Vagina (tissue), 2 donors: ENCODE data around the gene OR4F15. TPM values are rescaled to one million over a fixed set of nuclear protein-coding genes. Genes with fewer than 3 reads are reported as not detected.
"Not testable (repeated sequence)": the region's sequence is repeated elsewhere in the genome, so short reads cannot be mapped to it uniquely, and the experiment has no call there.

Source experiments
- DNase-seq, 2 donors: peaks; one replicate each; pipeline ENCODE4 v3.0.0-alpha.2; 2017; ENCODE audit errors: extremely low spot score in 2 of 2
- H3K27ac ChIP-seq: fragments of 200-600 bp; sonication (generic); one replicate; pipeline ENCODE4 v1.5.1; 2019
- H3K27me3 ChIP-seq: fragments of 200-600 bp; sonication (generic); one replicate; pipeline ENCODE4 v1.5.1; 2019
- H3K36me3 ChIP-seq, 2 donors: fragments of 200-600 bp; sonication (generic); one replicate each; pipeline ENCODE4 v1.5.1; 2017 to 2019
- H3K4me1 ChIP-seq: fragments of 200-600 bp; sonication (generic); one replicate; pipeline ENCODE4 v1.5.1; 2019
- H3K4me3 ChIP-seq, 2 donors: fragments of 200-600 bp; sonication (generic); 1 replicate in 1 of 2; 2 replicates in 1 of 2; pipeline ENCODE4 v1.5.1; 2016 to 2019
- H3K9me3 ChIP-seq: fragments of 200-600 bp; sonication (generic); one replicate; pipeline ENCODE4 v1.5.1; 2019
- POLR2A ChIP-seq, 2 donors: fragments of 450-650 bp; IDR thresholded peaks; one replicate each; pipeline ENCODE4 v1.6.1; 2017; ENCODE audit warnings: antibody characterized with exemption in 2 of 2, mild to moderate bottlenecking in 2 of 2, moderate library complexity in 2 of 2
- POLR2AphosphoS5 ChIP-seq, 2 donors: sonication (generic); formaldehyde crosslinking; IDR thresholded peaks; one replicate each; pipeline ENCODE4 v1.9.0; 2017; ENCODE audit warnings: antibody characterized with exemption in 2 of 2, mild to moderate bottlenecking in 2 of 2, low read depth in 1 of 2; ENCODE audit not compliant: insufficient read depth in 1 of 2
- intact Hi-C: fragments of 100-400 bp; cut with DNase I; formaldehyde crosslinking; loops from one replicate; pipeline ENCODE4 v1.15.1; 2023
- total RNA-seq: library from RNA; depleted of rRNA; stranded (reverse); fragments of >200 nt; gene quantifications from one replicate; pipeline ENCODE4 v1.2.3, GENCODE V29; 2016
- TF ChIP-seq, protein P1 (sequence below), 3 experiments: fragments of 450-650 bp in 2 of 3; fragments of 200-600 bp in 1 of 3; sonication (generic) in 1 of 3; IDR thresholded peaks; one replicate each; pipeline ENCODE4 v1.5.1; 2017 to 2019; ENCODE audit warnings: antibody characterized with exemption in 3 of 3, mild to moderate bottlenecking in 2 of 3, moderate library complexity in 2 of 3

OR4F15 gene
- total RNA-seq, 1 donor from 2014 or later, result not detected

DNA sequence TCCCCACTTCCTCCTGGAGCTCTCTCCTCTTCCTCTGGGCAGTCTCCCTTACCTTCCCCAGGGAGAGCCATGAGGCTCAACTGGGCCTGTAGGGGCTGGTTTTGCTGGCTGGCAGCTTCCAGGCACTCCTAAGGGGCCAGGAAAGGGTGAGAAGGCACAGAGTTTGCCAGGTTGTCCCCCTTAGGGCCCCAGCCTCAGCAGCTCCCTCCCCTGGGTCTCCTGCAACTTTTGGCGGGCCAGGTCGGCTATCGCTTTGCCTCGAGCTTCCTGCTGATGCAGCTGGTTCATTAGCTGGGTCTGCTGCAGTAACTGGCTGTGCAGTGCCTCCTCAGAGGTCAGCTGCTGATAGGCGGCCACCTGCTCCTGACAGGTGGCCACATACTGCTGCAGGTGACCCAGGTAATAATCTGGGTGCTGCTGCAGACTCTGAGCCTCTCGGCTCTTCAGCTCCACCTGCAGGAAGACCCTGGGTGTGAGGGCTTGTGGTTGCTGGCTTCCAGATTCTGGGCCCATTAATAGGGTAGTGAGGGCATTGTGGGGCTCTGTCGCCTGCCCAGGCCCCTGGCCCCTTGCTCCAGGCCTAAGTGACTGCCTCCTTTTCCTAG lies 38.4 kb upstream of the OR4F15 start:
- Histone ChIP-seq H3K27ac (no peak overlapping the region), H3K9me3 (no peaks in the 10 kb centered on the region), H3K4me3 (no peak overlapping the region), H3K4me1 (no peaks in the 10 kb centered on the region), H3K36me3 (no peaks in the 10 kb centered on the region), H3K27me3 (no peaks in the 10 kb centered on the region)
- intact Hi-C loops, result no loop called here
- no peak for DNase-seq
- TF ChIP-seq, protein P1, sequence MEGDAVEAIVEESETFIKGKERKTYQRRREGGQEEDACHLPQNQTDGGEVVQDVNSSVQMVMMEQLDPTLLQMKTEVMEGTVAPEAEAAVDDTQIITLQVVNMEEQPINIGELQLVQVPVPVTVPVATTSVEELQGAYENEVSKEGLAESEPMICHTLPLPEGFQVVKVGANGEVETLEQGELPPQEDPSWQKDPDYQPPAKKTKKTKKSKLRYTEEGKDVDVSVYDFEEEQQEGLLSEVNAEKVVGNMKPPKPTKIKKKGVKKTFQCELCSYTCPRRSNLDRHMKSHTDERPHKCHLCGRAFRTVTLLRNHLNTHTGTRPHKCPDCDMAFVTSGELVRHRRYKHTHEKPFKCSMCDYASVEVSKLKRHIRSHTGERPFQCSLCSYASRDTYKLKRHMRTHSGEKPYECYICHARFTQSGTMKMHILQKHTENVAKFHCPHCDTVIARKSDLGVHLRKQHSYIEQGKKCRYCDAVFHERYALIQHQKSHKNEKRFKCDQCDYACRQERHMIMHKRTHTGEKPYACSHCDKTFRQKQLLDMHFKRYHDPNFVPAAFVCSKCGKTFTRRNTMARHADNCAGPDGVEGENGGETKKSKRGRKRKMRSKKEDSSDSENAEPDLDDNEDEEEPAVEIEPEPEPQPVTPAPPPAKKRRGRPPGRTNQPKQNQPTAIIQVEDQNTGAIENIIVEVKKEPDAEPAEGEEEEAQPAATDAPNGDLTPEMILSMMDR (IDR thresholded peaks at IDR 0.05), result no peak
- TF ChIP-seq POLR2A (IDR thresholded peaks at IDR 0.05) (no peak), POLR2AphosphoS5 (IDR thresholded peaks at IDR 0.05; ENCODE audit: insufficient read depth in 1 of 2, low read depth in 1 of 2) (no peak)

DNA sequence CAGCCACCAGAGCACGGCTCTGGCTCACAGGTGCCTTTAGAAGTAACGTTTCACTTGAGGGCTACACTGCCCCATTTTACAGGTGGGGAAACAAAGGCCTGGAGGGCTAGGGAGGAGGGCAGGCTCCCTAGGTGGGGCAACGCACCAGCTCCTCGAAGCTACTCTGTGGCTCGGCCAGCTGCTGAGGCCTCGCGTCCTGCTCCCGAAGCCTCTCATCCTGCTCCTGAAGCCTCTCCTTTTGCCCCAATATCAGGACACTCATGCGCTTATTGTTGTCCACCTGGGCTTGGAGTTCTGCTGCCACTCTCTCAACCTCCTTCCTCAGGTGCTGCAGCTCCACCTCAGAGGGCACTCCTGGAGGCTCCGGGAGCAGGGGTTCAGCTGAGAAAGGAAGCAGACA lies 36.9 kb upstream of the OR4F15 start:
- H3K4me1 ChIP-seq, result no peaks in the 10 kb centered on the region
- no peaks in the 10 kb centered on the region for H3K36me3 ChIP-seq
- no peak for DNase-seq
- H3K27me3 ChIP-seq, result no peaks in the 10 kb centered on the region
- H3K4me3 ChIP-seq, result no peak overlapping the region
- H3K9me3 ChIP-seq, result no peaks in the 10 kb centered on the region
- TF ChIP-seq, protein P1 (IDR thresholded peaks at IDR 0.05), result no peak
- TF ChIP-seq POLR2AphosphoS5 (IDR thresholded peaks at IDR 0.05; ENCODE audit: insufficient read depth in 1 of 2, low read depth in 1 of 2), result no peak
- intact Hi-C loops, result no loop called here
- H3K27ac ChIP-seq, result no peak overlapping the region

DNA sequence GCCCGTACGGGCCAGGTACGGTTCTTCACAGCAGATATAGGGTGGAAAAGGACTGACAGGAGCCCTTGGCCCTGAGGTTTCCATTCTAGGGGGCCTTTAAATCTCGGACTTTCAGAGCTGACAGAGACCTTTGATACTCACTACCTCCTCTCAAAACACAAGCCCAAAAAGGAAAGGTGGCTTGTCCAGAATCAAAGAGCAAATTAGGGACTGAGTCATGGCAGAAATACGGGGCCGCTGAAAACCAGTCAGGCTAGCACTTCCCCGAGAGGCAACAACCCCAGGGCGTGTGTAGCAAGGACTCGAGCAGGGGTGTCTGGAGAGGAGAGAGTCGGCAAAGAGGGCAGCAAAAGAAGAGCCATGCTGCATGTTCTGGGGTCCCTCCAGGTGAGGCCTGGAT lies 33.4 kb upstream of the OR4F15 start:
- not testable (repeated sequence) for H3K4me1 ChIP-seq, DNase-seq, H3K9me3 ChIP-seq

DNA sequence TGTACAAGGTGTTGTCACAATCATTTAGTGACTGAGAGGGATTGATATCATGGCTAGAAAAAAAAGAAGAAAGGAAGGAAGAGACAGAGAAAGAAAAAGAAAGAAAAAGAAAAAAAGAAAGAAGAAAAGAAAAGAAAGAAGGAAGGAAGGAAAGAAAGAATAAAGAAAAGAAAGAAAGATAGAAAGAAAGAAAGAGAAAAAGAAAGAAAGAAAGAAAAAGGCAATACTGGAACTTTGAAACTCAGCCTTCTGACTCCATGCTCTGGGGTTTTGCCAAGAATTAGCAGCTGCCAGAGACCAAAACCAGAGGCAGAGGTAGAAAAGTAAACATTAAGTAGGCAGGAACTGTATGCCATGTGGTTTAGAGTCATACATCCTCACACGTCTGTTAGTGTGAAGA lies 31.8 kb upstream of the OR4F15 start:
- intact Hi-C loops, H3K9me3 ChIP-seq, H3K36me3 ChIP-seq, H3K4me1 ChIP-seq, H3K4me3 ChIP-seq, H3K27me3 ChIP-seq, H3K27ac ChIP-seq, DNase-seq: not testable (repeated sequence)

More for the DNA sequence above, 33.4 kb upstream of the OR4F15 start:
- H3K27me3 ChIP-seq, H3K27ac ChIP-seq, intact Hi-C loops, H3K36me3 ChIP-seq, H3K4me3 ChIP-seq: not testable (repeated sequence)

DNA sequence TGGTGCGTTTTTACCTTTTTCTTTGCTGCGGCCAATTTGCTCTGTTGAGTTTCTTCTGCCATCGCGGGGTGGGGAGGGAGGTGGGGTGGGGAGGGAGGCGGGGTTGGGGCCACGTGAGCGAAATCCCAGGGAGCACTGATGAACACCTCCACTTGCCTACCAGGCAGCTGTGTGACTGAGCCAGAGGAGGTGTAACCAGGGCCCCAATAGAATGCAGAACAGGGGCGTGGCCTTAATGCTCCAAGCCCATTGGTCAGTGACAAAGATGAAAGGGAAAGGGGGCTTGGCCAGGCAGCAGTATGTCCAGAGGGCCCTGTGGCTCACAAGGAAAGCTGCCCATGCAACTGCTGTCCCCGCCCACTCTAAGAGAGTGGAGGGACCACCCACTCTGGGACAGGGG lies 30.1 kb upstream of the OR4F15 start:
- Histone ChIP-seq H3K4me1 (no peaks in the 10 kb centered on the region), H3K27me3 (no peaks in the 10 kb centered on the region), H3K36me3 (no peaks in the 10 kb centered on the region), H3K9me3 (no peaks in the 10 kb centered on the region), H3K4me3 (no peak overlapping the region), H3K27ac (no peak overlapping the region)
- DNase-seq, result no peak
- intact Hi-C loops, result no loop called here
- no peak for TF ChIP-seq POLR2AphosphoS5 (IDR thresholded peaks at IDR 0.05; ENCODE audit: insufficient read depth in 1 of 2, low read depth in 1 of 2)
- TF ChIP-seq, protein P1 (IDR thresholded peaks at IDR 0.05), result no peak
- TF ChIP-seq POLR2A (IDR thresholded peaks at IDR 0.05), result no peak

DNA sequence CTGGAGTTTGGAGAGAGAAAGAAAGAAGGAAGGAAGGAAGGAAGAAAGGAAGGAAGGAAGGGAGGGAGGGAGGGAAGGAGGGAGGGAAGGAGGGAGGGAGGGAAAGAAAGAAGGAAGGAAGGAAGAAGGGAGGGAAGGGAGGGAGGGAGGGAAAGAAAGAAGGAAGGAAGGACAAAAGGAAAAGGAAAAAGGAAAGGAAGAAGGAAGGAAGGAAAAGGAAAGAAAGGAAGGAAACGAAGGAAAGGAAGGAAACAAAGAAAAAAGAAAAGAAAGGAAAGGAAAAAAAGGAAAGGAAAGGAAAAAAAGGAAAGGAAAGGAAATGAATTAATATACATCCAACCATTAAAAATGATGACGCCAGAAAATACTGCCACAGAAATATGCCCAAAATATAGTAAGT lies 27.4 kb upstream of the OR4F15 start:
- no peaks in the 10 kb centered on the region for H3K36me3 ChIP-seq
- H3K4me3 ChIP-seq, result no peak overlapping the region
- H3K4me1 ChIP-seq, result no peaks in the 10 kb centered on the region
- TF ChIP-seq, protein P1 (IDR thresholded peaks at IDR 0.05), result no peak
- TF ChIP-seq POLR2AphosphoS5 (IDR thresholded peaks at IDR 0.05; ENCODE audit: insufficient read depth in 1 of 2, low read depth in 1 of 2), result no peak
- no peak for TF ChIP-seq POLR2A (IDR thresholded peaks at IDR 0.05)
- intact Hi-C loops, result no loop called here
- DNase-seq, result no peak
- H3K27ac ChIP-seq, result no peak overlapping the region
- no peaks in the 10 kb centered on the region for H3K9me3 ChIP-seq
- no peaks in the 10 kb centered on the region for H3K27me3 ChIP-seq

DNA sequence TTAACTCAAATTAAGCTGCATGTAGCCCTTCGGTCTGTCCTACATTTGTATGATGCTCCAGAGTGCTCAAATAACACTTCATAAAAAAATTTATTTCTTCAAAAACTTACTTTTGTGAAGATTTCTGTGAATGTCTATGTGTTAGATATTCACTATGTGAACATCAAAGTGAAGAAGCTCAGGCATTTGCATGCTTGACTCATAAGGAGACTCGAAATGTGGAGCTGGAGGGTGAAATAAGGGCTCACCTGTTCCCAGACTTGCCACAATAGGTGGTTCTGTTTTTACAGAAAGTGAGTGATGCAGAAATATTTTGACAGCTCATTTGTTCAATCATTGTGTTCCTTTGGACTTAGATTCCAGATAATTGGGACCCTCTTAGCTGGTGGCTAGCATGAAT lies 25.6 kb upstream of the OR4F15 start:
- H3K36me3 ChIP-seq, intact Hi-C loops: not testable (repeated sequence)

DNA sequence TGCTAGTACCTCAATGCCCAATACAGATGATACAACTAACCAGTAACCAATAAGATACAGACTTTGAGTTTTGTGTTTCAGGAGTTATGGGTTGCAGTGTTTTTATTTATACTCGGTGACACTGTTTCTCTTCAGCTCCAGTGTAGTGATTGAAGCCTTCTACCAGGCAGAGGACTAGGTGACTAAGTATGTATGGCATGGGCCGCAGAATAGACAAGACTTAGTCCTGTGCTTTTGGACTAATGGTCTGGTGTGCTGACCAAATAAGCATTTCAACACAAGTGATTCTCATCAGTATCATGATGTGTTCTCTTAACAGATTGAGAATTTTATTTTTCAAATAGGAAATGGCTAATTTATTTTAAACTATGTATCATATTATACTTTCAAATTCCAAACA lies 24.0 kb upstream of the OR4F15 start:
- DNase-seq, H3K9me3 ChIP-seq, H3K4me3 ChIP-seq, intact Hi-C loops, H3K27me3 ChIP-seq, H3K27ac ChIP-seq, H3K36me3 ChIP-seq, H3K4me1 ChIP-seq: not testable (repeated sequence)

More for the DNA sequence above, 25.6 kb upstream of the OR4F15 start:
- H3K4me1 ChIP-seq, H3K4me3 ChIP-seq, H3K27ac ChIP-seq, H3K27me3 ChIP-seq, H3K9me3 ChIP-seq, DNase-seq: not testable (repeated sequence)

DNA sequence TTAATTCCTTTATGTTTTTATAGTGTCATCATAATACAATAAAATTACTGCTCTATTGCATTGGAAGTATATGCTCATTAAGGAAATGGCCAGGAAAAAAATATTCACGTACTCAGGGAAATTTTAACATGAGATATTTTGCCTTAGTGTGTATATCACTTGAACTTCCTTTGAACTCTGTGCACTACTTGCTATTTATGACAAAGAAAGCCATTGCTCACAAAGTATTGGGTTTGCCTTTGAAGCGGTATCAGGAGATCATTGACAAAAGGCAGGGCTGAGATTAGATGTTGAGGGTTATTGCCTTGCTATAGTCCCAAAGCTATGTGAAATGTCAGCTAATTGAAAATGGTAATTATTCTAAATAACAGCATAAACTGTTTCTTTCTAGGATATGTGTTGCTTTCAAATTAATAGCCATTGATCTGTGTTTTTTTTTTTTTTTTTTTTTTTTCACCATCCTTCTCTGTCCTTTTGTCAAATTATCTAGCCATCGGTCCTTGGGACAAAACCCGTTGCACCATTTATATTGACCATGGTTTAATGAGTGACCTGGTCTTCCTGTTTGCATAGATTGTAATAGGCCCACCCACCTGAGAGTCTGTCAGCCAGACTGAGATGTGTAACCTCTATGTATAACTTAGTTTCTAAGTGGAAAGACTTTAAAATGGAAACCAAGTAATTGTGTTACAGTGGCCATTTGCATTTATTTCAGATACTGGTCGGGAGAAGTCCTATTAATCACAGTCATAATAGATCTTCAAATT lies 23.3 kb upstream of the OR4F15 start:
- intact Hi-C loops, H3K4me3 ChIP-seq, H3K27ac ChIP-seq, DNase-seq, H3K9me3 ChIP-seq, H3K4me1 ChIP-seq, H3K27me3 ChIP-seq, H3K36me3 ChIP-seq: not testable (repeated sequence)
